ENCODE data around the gene WDR20.

The WDR20 gene

GRCh38 chr14:102187568-102188001, 47.9 kb downstream of the WDR20 start:
- Histone ChIP-seq H3K79me2 (ENCODE audit: control insufficient read depth, low read length) (peaks cover 94% of the 10 kb centered on the region), H3K9me2 (replicated peaks; ENCODE audit: control insufficient read depth, low read length) (no peaks in the 10 kb centered on the region), H4K20me1 (ENCODE audit: control insufficient read depth, insufficient read depth, low read depth, low read length) (peaks cover 17% of the 10 kb centered on the region), H3K27me3 (ENCODE audit: control insufficient read depth, low read length) (no peaks in the 10 kb centered on the region), H3K4me1 (ENCODE audit: control insufficient read depth, low read length) (peaks cover 12% of the 10 kb centered on the region), H3F3A (ENCODE audit: control insufficient read depth, insufficient read depth) (no peaks in the 10 kb centered on the region), H3K4me2 (ENCODE audit: low read length) (no peak overlapping the region), H3K9me3 (ENCODE audit: control insufficient read depth, insufficient read depth, low read length) (no peaks in the 10 kb centered on the region), H3K27ac (ENCODE audit: low read depth, low read length) (no peak overlapping the region), H3K36me3 (ENCODE audit: control insufficient read depth, low read length) (no peaks in the 10 kb centered on the region), H3K4me3 (ENCODE audit: low read length) (no peak overlapping the region)
- no peak for TF ChIP-seq EZH2phosphoT487 (IDR thresholded peaks at IDR 0.05; ENCODE audit: borderline replicate concordance, low read length)
- no peak for TF ChIP-seq CTCF (IDR thresholded peaks at IDR 0.05; ENCODE audit: low read depth, low read length, poor library complexity, severe bottlenecking)

GRCh38 chr14:102188187-102188586, 48.5 kb downstream of the WDR20 start:
- peaks cover 12% of the 10 kb centered on the region for H3K4me1 ChIP-seq (ENCODE audit: control insufficient read depth, low read length)

GRCh38 chr14:102189874-102190273, 50.2 kb downstream of the WDR20 start:
- no peaks in the 10 kb centered on the region for H3K9me2 ChIP-seq (replicated peaks; ENCODE audit: control insufficient read depth, low read length)
- no peak overlapping the region for H3K4me3 ChIP-seq (ENCODE audit: low read length)
- no peaks in the 10 kb centered on the region for H3K27me3 ChIP-seq (ENCODE audit: control insufficient read depth, low read length)
- peaks cover 2% of the 10 kb centered on the region; the same call in 1 of the 2 replicates for H3K36me3 ChIP-seq (ENCODE audit: control insufficient read depth, low read length)
- H3K9me3 ChIP-seq (ENCODE audit: control insufficient read depth, insufficient read depth, low read length) = no peaks in the 10 kb centered on the region
- peaks cover 88% of the 10 kb centered on the region for H3K79me2 ChIP-seq (ENCODE audit: control insufficient read depth, low read length)
- peaks cover 13% of the 10 kb centered on the region for H4K20me1 ChIP-seq (ENCODE audit: control insufficient read depth, insufficient read depth, low read depth, low read length)
- TF ChIP-seq CTCF (IDR thresholded peaks at IDR 0.05; ENCODE audit: low read depth, low read length, poor library complexity, severe bottlenecking) (no peak), EZH2phosphoT487 (IDR thresholded peaks at IDR 0.05; ENCODE audit: borderline replicate concordance, low read length) (no peak)
- H3K27ac ChIP-seq (ENCODE audit: low read depth, low read length) = no peak overlapping the region
- H3K4me2 ChIP-seq (ENCODE audit: low read length) = no peak overlapping the region
- peaks cover 17% of the 10 kb centered on the region for H3K4me1 ChIP-seq (ENCODE audit: control insufficient read depth, low read length)
- no peaks in the 10 kb centered on the region for H3F3A ChIP-seq (ENCODE audit: control insufficient read depth, insufficient read depth)

More at GRCh38 chr14:102188187-102188586, 48.5 kb downstream of the WDR20 start:
- H3K79me2 ChIP-seq (ENCODE audit: control insufficient read depth, low read length) = peaks cover 90% of the 10 kb centered on the region
- no peak overlapping the region for H3K4me2 ChIP-seq (ENCODE audit: low read length)
- no peaks in the 10 kb centered on the region for H3K36me3 ChIP-seq (ENCODE audit: control insufficient read depth, low read length)
- no peak for TF ChIP-seq EZH2phosphoT487 (IDR thresholded peaks at IDR 0.05; ENCODE audit: borderline replicate concordance, low read length)
- TF ChIP-seq CTCF (IDR thresholded peaks at IDR 0.05; ENCODE audit: low read depth, low read length, poor library complexity, severe bottlenecking) = no peak
- H3K4me3 ChIP-seq (ENCODE audit: low read length) = no peak overlapping the region
- H3K9me2 ChIP-seq (replicated peaks; ENCODE audit: control insufficient read depth, low read length) = no peaks in the 10 kb centered on the region
- H4K20me1 ChIP-seq (ENCODE audit: control insufficient read depth, insufficient read depth, low read depth, low read length) = peaks cover 15% of the 10 kb centered on the region
- no peaks in the 10 kb centered on the region for H3F3A ChIP-seq (ENCODE audit: control insufficient read depth, insufficient read depth)
- no peak overlapping the region for H3K27ac ChIP-seq (ENCODE audit: low read depth, low read length)
- H3K27me3 ChIP-seq (ENCODE audit: control insufficient read depth, low read length) = no peaks in the 10 kb centered on the region
- H3K9me3 ChIP-seq (ENCODE audit: control insufficient read depth, insufficient read depth, low read length) = no peaks in the 10 kb centered on the region
